GM12801 (cell line): Measurements from ENCODE around the gene ADSS1.

ENCODE experiments used
- TF ChIP-seq, protein P1 (sequence below): IDR thresholded peaks from one replicate; pipeline ENCODE4 v1.5.1; 2011; ENCODE audit warnings: control low read depth; ENCODE audit not compliant: insufficient read length; ENCODE audit errors: extremely low read depth

ADSS1 gene

DNA sequence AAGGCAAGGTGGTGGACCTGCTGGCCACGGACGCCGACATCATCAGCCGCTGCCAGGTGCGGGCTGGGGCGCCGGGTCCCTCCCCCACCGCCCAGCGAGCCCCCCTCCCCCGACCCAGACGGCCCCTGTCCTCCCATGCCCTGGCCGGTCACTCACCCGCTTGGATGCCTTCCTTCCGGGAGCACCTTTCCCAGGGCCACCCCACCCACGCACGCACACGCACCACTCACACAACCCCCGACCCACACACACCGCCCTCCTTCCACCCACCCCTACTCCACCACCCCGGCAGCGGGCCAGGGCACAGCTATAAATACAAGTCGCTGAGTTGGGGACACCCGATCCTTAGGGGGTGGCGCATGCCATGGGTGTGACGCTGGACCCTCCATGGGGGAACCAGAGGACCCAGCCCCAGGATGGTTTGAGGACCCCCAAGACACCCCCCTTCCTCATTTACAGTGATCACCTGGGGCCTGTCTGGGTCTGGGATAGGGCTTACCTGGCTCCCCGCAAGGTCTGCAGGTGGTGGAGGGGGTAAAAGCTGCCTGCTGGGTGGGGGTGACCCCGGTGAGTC, 465 bp downstream of the ADSS1 start:
- TF ChIP-seq, protein P1, sequence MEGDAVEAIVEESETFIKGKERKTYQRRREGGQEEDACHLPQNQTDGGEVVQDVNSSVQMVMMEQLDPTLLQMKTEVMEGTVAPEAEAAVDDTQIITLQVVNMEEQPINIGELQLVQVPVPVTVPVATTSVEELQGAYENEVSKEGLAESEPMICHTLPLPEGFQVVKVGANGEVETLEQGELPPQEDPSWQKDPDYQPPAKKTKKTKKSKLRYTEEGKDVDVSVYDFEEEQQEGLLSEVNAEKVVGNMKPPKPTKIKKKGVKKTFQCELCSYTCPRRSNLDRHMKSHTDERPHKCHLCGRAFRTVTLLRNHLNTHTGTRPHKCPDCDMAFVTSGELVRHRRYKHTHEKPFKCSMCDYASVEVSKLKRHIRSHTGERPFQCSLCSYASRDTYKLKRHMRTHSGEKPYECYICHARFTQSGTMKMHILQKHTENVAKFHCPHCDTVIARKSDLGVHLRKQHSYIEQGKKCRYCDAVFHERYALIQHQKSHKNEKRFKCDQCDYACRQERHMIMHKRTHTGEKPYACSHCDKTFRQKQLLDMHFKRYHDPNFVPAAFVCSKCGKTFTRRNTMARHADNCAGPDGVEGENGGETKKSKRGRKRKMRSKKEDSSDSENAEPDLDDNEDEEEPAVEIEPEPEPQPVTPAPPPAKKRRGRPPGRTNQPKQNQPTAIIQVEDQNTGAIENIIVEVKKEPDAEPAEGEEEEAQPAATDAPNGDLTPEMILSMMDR = no peak

DNA sequence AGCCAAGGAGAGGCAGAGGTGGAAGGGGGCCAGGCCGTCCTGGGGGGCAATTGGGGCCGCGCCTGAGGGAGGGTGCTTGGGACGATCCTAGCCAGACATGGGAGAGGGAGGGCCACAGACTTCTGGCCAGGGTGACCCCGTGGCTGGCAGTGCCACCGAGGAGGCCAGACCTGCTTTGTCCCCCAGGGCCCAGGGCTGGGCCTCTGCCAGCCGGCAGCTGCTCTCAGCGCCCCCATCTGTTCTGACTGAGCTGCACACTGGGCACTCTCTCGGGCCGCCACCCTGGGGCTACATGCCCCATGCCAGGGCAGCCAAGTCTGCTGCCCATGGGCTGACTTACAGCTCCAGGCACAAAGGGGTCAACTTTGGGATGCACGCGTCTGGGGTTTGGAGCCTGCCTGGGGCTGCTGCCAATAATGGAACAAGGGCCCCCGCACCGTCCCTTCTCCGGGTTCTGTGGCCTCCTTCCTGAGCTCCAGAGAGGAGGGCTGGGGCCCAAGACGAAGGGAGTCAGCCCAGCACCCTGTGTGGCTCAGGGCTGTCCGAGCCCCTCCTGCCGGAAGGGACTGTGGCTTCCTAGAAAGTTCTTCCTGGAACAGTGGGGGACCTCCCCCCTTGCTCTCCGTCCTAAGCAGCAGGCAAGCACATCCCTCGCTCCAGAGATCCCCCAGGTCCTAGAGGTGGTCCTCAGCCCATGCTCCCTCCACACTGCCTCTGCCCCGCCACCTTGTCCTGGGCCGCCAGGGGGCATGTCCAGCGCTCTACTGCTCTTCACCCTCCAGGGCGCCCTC, 1.1 kb downstream of the ADSS1 start:
- TF ChIP-seq, protein P1 = no peak

DNA sequence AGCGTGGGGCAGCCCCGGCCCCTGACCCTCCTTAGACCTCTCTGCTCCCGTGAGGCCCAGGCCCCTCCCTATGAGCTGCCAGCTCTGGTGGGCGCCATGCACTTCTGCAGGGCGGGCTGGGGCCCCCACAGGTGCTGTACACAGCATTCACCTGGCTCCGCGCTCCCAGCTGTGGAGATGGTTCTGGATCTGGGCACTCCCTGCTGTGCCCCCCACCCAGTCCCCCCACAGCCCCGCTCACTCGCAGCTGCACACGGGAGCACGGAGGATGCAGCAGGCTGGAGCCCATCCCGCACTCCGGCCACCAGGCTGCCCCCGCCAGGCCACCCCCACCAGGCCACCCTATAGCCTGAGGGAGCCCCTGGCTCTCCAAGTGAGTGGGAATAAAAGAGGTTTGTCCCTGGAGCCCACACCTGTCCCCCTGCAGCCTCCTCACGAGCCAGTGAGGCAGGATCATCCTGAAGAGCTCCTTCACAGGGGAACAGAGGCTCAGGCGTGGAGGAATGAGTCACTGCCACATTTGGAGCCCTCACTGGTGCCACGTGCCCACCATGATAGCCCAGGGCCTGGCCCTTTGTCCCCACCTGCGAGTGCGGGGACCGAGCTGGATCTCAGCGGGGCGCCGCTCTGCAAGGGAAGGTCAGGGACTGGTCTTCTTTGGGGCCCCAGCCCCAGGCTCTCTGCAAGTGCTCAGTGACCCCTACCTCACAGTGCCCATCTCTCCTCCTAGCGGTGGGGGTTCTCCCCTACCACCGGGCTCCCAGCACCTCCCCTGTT, 1.9 kb downstream of the ADSS1 start:
- TF ChIP-seq, protein P1 = no peak

DNA sequence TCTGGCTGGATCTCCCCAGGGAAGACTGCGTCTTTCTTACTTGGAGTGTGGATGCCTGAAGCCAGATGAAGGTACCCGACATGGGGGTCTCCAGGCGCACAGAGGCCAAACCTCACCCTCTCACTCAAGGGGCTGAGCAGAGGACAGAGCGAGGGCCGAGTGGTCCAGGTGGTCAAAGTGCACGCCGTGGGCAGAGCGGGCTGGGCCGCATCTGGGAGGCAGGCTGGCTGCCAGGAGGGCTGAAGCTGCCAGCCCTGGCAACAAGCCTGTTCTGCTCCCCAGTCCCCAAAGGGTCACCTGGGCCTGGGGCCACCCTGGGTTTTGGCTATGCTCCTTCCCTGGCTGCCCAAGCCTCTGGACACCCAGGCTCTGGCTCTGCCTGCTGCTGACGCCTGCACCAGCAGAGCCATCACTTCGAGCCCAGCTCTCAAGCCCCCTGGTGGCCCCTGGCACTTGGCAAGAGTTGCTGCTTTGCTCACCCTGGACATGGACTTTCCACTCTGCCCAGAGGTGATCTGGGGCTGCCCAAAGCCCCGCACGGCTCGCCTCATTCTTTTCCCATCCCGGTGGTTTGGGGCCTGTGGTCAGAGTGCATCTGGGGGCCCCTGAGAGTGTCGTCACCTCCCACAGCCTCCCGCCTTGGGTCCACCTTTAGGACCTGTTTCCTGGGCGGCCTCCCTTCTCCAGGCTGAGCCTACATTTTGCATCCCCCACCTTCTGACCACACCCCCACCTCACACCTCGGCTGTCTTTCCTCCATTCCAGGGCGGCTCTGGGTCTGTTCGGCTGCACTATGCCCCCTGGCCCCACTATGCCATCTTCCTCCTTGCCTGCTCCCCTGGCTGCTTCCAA, 2.8 kb downstream of the ADSS1 start:
- TF ChIP-seq, protein P1 = no peak

DNA sequence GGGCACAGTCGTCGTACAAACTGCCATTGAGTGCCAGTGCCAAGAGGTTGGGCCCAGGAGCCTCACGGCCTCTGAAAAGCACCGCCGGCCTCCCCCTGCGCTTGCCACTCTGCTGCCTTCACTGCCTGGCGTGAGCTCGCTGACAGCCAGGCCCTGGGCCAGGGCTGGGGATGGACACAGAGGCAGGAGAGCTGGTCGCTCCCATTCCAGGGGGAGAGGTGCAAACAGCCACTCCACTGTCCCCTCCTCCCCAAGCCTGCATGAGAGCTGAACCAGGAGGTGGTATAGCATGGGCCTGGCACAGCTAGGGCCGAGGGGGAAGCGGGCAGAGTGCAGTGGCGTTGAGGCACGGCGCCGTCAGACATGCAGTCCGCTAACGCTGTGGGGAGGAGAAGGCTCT, 4.6 kb downstream of the ADSS1 start:
- TF ChIP-seq, protein P1 = no peak

DNA sequence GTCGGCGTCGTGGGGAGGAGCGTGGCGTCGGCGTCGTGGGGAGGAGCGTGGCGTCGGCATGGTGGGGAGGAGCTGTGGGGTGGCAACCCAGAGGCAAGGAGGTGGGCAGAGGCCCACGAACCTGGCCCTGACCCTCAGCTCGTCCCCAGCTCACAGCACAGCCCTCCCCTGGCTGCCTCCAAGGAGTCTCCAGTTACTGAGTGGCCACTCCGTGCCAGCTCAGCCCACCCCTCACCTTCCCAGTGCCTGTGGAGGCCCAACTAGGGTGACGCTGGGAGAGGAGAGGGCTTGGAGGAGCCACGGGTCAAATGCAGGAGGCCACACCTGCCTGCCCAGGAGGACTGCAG, 5.8 kb downstream of the ADSS1 start:
- TF ChIP-seq, protein P1 = no peak

DNA sequence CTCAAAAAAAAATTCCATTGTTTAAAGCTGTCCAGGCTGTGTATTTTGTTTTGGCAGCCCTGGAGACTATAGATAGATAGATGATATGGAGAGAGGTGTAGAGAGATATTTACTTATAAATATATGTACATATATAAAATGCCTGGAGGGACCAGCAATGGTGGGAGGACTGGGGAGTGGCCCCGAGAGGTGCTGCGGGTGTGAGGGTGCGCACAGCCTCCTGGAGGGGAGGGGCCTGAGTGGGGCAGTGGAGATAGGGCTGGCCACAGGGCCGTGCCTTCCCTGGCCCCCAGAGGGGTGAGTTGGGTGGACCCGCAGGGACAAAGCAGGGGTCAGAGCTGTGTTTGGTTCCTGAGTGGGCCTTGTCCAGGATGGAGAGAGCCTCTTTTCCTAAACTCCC, 6.5 kb downstream of the ADSS1 start:
- TF ChIP-seq, protein P1 = no peak
